Activated gamma-delta T cell treated with Interleukin-2 at 50 U/mL for 16 hours (primary cell): ENCODE data around the gene AGRN.
"Not testable (repeated sequence)": the region's sequence is repeated elsewhere in the genome, so short reads cannot be mapped to it uniquely, and the experiment has no call there.

ENCODE experiments used
- DNase-seq: peaks from one replicate; pipeline ENCODE4 v3.0.0-alpha.2; 2020

The AGRN gene

GRCh38 chr1:1055841-1056736 lies 36.2 kb downstream of the AGRN start:
- no peak for DNase-seq

GRCh38 chr1:1057769-1058087 lies 37.8 kb downstream of the AGRN start:
- not testable (repeated sequence) for DNase-seq

GRCh38 chr1:1058088-1058905 lies 38.4 kb downstream of the AGRN start:
- DNase-seq = no peak

DNA sequence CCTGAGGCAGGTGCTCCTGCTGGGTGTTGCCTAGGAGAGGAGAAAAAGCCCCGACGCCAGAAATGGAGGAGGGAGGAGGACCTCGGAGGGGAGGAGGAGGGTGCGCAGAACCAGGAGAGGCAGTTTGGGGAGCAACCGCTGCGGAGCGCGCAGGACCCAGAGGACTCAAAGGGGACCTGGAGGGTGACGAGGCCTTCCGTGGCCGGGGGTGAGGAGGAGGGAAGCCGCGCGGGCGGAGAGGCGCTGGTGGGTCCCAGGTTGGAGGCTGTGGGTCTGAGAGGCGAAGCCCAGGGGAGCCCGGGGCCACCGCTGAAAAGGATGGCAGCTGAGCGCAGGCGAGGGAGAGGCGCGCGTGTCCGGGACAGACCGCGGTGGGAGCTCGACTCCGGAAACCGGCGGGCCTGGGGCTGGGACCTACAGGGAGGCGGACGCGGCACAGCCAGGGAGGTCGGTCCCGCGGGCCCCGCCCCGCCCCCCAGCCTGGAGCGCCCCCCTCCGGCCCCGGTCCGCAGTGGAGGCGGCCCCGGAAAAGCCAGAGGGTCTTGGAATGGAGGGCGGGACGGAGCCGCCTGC lies 39.1 kb downstream of the AGRN start:
- peak; percentile 29 for DNase-seq

DNA sequence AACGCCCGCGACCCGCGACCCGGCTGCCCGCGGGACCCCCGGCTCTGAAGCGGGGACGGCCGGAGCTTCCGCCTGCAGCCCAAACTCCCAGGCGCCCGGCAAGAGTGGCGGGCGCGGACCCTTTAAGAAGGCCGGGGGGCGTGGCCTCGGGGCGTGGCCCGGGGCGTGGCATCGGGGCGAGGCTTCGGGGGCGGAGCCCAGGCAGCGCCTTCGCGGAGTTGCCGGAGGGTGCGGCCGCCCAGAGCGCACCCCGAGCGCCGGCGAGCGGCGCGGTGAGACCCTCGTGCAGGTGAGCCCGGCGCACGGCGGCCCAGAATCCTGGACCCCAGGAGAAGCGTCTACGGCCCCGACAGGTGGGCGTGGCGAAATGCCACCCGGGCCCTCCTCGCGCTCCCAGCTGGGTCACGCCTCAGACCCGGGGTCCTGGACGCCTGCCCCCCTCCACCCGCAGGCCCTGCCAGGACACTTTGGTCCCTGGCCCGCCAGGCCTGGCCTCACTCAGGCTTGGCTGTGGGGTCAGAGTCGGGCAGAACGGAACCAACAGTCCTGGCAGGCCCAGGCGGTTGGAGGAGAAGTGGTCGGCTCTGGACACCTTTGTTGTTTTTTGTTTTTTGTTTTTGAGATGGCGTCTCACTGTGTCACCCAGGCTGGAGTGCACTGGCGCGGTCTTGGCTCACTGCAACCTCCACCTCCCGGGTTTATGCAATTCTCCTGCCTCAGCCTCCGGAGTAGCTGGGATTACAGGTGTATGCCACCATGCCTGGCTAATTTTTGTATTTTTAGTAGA lies 39.8 kb downstream of the AGRN start:
- DNase-seq = peak; percentile 92

- DNase-seq = no peak
Measured at GRCh38 chr1:1060281-1061000, 40.5 kb downstream of the AGRN start.

DNA sequence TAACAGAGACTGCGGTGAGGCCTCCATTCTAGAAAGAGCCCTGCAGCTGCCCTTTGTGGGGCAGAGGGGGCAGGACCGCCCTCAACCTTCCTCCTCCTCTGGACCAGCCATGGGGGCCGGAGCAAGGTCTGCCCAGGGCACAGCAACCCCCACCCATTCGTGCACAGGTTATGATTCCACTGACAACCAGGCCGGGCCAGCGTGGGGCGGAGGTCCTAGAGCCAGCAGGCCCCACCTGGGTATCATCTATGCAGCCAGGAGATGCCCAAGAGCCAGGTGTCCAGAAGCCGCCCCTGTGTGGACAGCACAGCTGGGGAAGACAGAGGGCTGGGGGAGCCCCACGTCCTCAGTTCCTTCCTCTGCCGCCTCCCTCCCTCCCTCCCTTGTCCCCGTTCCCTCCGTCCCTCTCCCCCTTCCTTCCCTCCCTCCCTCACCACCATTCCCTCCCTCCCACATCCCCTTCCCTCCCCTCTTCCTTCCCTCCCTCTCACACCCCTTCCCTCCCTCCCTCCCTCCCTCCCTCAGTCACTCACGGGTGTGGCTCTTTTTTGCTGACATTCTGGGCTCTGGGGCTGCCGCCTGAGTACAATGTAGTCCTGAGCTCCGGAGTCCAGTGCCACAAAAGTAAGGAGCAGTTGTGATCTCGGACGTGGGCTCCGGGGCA lies 41.9 kb downstream of the AGRN start:
- no peak for DNase-seq

DNA sequence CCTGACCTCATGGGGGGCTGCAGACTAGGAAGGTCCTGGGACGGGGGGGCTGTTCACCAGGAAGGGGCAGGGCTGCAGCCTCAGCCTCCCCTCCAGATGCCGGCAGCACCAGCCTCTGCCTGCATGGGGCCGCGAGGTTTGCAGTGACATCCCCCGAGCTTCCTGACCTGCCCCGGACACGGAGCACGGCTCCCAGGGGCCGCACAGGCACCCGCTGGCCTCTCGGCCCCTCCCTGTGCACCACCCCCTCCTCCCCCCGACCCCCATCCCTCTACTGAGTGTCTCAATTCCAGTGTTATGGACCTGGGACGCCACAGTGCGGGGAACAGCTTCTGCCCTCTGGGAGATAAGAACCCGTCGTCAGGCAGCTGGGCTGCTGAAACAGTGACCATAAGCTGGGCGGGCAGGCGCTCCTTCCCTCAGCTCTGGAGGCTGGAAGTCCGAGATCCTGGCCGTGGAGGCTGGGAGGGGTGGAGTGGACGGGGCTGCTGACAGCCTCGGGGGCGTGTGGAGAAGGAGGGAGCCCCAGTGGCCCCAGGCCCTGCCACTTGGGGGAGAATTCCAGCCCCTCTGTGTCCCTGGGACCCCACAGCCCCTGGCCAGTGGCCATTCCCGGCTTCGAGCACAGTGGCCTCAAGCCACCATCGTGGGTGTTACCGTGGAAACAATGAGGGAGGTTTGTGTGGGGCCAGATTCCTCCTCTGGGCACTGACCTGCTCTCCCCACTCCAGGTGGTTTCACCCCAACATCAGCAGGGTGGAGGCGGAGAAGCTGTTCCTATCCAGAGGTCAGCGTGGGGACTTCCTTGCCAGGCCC lies 42.6 kb downstream of the AGRN start:
- DNase-seq = no peak

- DNase-seq = no peak
Measured at GRCh38 chr1:1063261-1063944, 43.5 kb downstream of the AGRN start.

DNA sequence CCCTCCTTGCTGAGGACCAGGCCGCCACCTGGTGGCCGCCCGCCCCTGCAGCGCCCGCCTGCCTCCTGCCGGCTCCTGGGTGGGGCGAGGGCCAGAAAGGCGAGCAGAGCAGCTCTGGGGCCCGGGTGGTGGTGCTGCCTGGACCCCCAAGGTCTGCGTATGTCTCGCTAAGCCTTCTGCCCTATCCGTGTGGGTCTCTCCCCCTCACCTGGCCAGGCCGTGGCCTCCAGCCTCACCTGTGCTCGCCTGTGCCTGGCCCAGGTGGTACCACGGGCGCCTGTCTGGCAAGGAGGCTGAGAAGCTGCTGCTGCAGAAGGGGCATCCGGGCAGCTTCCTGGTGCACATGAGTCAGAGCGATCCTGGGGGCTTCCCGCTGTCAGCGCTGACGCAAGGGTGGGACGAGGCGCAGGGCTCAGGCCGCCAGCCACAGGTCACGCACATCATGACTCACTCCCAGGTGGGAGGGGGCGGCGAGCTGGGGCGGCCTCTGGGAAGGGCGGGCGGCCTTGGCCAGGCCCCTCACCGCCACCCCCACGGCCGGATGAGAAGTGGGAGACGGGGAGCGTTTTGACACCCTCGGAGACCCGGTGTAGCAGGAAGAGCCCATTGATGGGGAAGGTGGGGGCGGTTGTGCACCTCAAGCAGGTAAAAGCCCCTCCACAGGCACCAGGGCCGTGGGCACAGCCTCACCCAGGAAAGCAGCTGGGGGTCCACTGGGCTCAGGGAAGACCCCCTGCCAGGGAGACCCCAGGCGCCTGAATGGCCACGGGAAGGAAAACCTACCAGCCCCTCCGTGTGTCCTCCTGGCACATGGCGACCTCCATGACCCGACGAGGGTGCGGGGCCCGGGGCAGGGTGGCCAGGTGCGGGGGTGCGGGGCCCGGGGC lies 44.3 kb downstream of the AGRN start:
- peak; percentile 81 for DNase-seq

DNA sequence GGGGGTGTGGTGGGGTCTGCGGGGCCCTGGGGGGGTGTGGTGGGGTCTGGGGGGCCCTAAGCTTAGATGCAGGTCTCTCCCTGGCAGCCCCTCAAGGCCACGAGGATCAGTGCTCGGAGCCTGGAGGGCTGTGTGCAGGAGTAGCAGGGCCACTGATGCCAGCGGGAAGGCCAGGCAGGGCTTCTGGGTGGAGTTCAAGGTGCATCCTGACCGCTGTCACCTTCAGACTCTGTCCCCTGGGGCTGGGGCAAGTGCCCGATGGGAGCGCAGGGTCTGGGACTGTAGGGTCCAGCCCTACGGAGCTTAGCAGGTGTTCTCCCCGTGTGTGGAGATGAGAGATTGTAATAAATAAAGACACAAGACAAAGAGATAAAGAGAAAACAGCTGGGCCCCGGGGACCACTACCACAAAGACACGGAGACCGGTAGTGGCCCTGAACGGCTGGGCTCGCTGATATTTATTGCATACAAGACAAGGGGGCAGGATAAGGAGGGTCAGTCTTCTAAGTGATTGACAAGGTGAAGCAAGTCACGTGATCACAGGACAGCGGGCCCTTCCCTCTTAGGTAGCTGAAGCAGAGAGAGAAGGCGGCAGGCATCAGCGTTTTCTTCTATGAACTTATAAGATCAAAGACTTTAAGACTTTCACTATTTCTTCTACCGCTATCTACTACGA lies 45.5 kb downstream of the AGRN start:
- DNase-seq = no peak

GRCh38 chr1:1065940-1066304 lies 46.0 kb downstream of the AGRN start:
- not testable (repeated sequence) for DNase-seq

DNA sequence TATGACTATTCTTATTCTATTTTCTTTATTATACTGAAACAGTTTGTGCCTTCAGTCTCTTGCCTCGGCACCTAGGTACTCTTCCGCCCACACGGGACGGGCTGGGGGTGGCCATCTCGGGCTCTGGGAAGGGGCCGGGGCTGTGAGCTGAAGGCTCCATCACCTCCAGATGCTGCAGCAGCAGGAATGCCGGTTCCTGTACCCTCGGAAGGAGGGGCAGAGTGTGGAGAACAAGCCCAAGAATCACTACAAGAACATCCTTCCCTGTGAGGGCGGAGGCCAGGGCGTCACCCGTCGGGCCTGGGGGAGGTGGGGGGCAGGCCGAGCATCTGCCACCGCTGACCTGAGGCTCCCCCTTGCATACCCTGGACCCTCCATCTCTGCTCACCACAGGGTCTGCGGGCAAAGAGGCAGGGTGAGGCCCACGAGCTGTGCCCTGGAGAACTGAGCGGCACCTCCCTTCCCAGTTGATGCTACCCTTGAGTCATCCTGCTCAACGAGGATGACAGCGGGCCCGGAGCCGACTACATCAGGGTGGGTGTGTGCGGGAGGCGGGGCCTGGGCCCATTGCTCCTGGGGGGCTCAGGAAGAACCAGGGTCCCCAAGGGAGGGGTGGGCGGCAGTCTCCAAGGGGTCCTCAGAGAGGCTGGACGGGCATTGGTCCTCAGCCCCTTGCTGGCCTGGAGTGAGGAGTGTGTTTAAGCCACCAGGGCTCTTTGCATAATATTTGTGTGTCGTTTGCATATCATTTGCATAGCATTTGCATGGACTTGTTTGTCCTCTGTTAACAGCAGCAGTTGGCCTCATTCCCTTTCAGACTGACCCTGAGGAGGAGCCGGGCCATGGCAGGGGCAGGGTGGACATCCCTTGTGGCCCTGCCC lies 46.7 kb downstream of the AGRN start:
- DNase-seq = no peak

DNA sequence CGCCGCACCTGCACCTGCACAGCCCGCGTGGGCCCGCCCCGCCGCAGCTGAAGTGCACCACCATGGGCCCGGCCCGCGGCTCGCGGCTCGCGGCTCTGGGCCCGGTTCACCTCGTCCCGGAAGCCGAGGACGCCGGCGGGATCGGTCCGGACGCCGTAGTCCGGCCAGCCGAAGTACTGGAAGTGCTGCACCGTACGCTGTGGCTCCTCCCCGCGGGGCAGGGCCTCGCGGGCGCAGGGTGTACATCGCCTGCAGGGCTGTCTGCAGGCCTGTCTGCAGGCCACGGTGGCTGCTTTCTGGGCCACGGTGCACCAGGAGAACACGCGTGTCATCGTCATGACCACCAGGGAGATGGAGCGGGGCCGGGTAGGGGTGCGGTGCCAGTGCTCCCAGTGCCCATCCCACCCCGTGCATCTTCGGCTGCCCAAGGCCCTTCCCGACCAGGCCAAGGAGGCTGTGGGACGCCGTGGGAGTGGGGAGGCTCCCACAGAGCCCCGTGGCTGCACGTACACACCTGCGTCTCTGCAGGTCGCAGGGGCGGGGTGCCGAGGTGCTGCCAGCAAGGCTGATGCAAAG lies 47.5 kb downstream of the AGRN start:
- DNase-seq = no peak

GRCh38 chr1:1067860-1068516 lies 48.1 kb downstream of the AGRN start:
- no peak for DNase-seq

- DNase-seq = peak; percentile 49
Measured at GRCh38 chr1:1068517-1069055, 48.7 kb downstream of the AGRN start.
